ENCODE measurements around the gene KNDC1. TPM values are rescaled to one million over a fixed set of nuclear protein-coding genes. Genes with fewer than 3 reads are reported as not detected.
"Not testable (repeated sequence)": the region's sequence is repeated elsewhere in the genome, so short reads cannot be mapped to it uniquely, and the experiment has no call there.

The KNDC1 gene
- polyA plus RNA-seq, 1 donor (not counting 4 experiments of a cell fraction or from before 2014, with no cell fraction given): 0.20 TPM

GRCh38 chr10:133135116-133135465 is 24.9 kb upstream of the KNDC1 start:
- dilution Hi-C loops (cut with MboI; ENCODE audit: extremely low pct_ligation_motif_present, low sequenced_read_pairs): no loop called here
- Histone ChIP-seq H3K9me3 (ENCODE audit: control insufficient read depth, low read depth, low read length) (peaks cover 5% of the 10 kb centered on the region), H3K4me1 (ENCODE audit: control insufficient read depth, extremely low read depth, insufficient read depth, low read length) (no peaks in the 10 kb centered on the region), H4K20me1 (ENCODE audit: control insufficient read depth, extremely low read depth, insufficient read depth, low read length) (no peaks in the 10 kb centered on the region), H2AFZ (ENCODE audit: control insufficient read depth, low read length) (no peak overlapping the region), H3K9ac (ENCODE audit: control insufficient read depth, extremely low read depth, insufficient read depth, low read length) (no peak overlapping the region), H3K79me2 (ENCODE audit: control insufficient read depth, insufficient read depth, low read length) (no peaks in the 10 kb centered on the region), H3K9me1 (ENCODE audit: control insufficient read depth, extremely low read depth, insufficient read depth, low read length) (no peaks in the 10 kb centered on the region), H3K4me2 (ENCODE audit: control insufficient read depth, extremely low read depth, insufficient read depth, low read depth, low read length) (no peak overlapping the region), H3K27me3 (ENCODE audit: control insufficient read depth, extremely low read depth, insufficient read depth, low read length) (no peaks in the 10 kb centered on the region), H3K27ac (ENCODE audit: control insufficient read depth, insufficient read depth, low read length) (no peak overlapping the region), H3K4me3 (ENCODE audit: control insufficient read depth in 2 of 3, extremely low read depth in 1 of 3, insufficient read depth in 2 of 3, low read depth in 1 of 3, low read length in 3 of 3) (no peak overlapping the region), H3K36me3 (ENCODE audit: control insufficient read depth in 2 of 2, extremely low read depth in 1 of 2, insufficient read depth in 2 of 2, low read length in 2 of 2) (no peaks in the 10 kb centered on the region)
- FAIRE-seq: no peak
- DNase-seq (ENCODE audit: low read depth, low spot score): no peak
- TF ChIP-seq CTCF (optimal IDR thresholded peaks at IDR 0.05 in 1 of 3, IDR thresholded peaks at IDR 0.05 in 1 of 3, conservative IDR thresholded peaks at IDR 0.05 in 1 of 3; ENCODE audit: extremely low read depth in 1 of 3, insufficient read depth in 2 of 3, low read length in 3 of 3): no peak
- no peak for TF ChIP-seq EZH2 (IDR thresholded peaks at IDR 0.05; ENCODE audit: low read length)

- H3K9me3 ChIP-seq (ENCODE audit: control insufficient read depth, low read depth, low read length); H3K27me3 ChIP-seq (ENCODE audit: control insufficient read depth, extremely low read depth, insufficient read depth, low read length); H3K4me3 ChIP-seq (ENCODE audit: control insufficient read depth in 2 of 3, extremely low read depth in 1 of 3, insufficient read depth in 2 of 3, low read depth in 1 of 3, low read length in 3 of 3); H2AFZ ChIP-seq (ENCODE audit: control insufficient read depth, low read length); H3K27ac ChIP-seq (ENCODE audit: control insufficient read depth, insufficient read depth, low read length); H3K79me2 ChIP-seq (ENCODE audit: control insufficient read depth, insufficient read depth, low read length); DNase-seq (ENCODE audit: low read depth, low spot score); H3K4me2 ChIP-seq (ENCODE audit: control insufficient read depth, extremely low read depth, insufficient read depth, low read depth, low read length); H4K20me1 ChIP-seq (ENCODE audit: control insufficient read depth, extremely low read depth, insufficient read depth, low read length); H3K9me1 ChIP-seq (ENCODE audit: control insufficient read depth, extremely low read depth, insufficient read depth, low read length); dilution Hi-C loops (cut with MboI; ENCODE audit: extremely low pct_ligation_motif_present, low sequenced_read_pairs); FAIRE-seq; H3K4me1 ChIP-seq (ENCODE audit: control insufficient read depth, extremely low read depth, insufficient read depth, low read length); H3K36me3 ChIP-seq (ENCODE audit: control insufficient read depth in 2 of 2, extremely low read depth in 1 of 2, insufficient read depth in 2 of 2, low read length in 2 of 2); H3K9ac ChIP-seq (ENCODE audit: control insufficient read depth, extremely low read depth, insufficient read depth, low read length): not testable (repeated sequence)
Observed at GRCh38 chr10:133137486-133138145, 22.4 kb upstream of the KNDC1 start.

GRCh38 chr10:133139551-133140065 is 20.4 kb upstream of the KNDC1 start:
- no peak for FAIRE-seq
- TF ChIP-seq CTCF (optimal IDR thresholded peaks at IDR 0.05 in 1 of 3, IDR thresholded peaks at IDR 0.05 in 1 of 3, conservative IDR thresholded peaks at IDR 0.05 in 1 of 3; ENCODE audit: extremely low read depth in 1 of 3, insufficient read depth in 2 of 3, low read length in 3 of 3): no peak
- no peak for TF ChIP-seq EZH2 (IDR thresholded peaks at IDR 0.05; ENCODE audit: low read length)
- dilution Hi-C loops (cut with MboI; ENCODE audit: extremely low pct_ligation_motif_present, low sequenced_read_pairs): no loop called here

More at GRCh38 chr10:133139551-133140065, 20.4 kb upstream of the KNDC1 start:
- Histone ChIP-seq H3K9me1 (ENCODE audit: control insufficient read depth, extremely low read depth, insufficient read depth, low read length) (no peaks in the 10 kb centered on the region), H2AFZ (ENCODE audit: control insufficient read depth, low read length) (no peak overlapping the region), H3K9me3 (ENCODE audit: control insufficient read depth, low read depth, low read length) (no peaks in the 10 kb centered on the region), H3K9ac (ENCODE audit: control insufficient read depth, extremely low read depth, insufficient read depth, low read length) (no peak overlapping the region), H3K4me1 (ENCODE audit: control insufficient read depth, extremely low read depth, insufficient read depth, low read length) (no peaks in the 10 kb centered on the region), H4K20me1 (ENCODE audit: control insufficient read depth, extremely low read depth, insufficient read depth, low read length) (no peaks in the 10 kb centered on the region), H3K27ac (ENCODE audit: control insufficient read depth, insufficient read depth, low read length) (no peak overlapping the region), H3K36me3 (ENCODE audit: control insufficient read depth in 2 of 2, extremely low read depth in 1 of 2, insufficient read depth in 2 of 2, low read length in 2 of 2) (no peaks in the 10 kb centered on the region), H3K27me3 (ENCODE audit: control insufficient read depth, extremely low read depth, insufficient read depth, low read length) (no peaks in the 10 kb centered on the region), H3K4me2 (ENCODE audit: control insufficient read depth, extremely low read depth, insufficient read depth, low read depth, low read length) (no peak overlapping the region), H3K4me3 (ENCODE audit: control insufficient read depth in 2 of 3, extremely low read depth in 1 of 3, insufficient read depth in 2 of 3, low read depth in 1 of 3, low read length in 3 of 3) (no peak overlapping the region), H3K79me2 (ENCODE audit: control insufficient read depth, insufficient read depth, low read length) (no peaks in the 10 kb centered on the region)
- no peak for DNase-seq (ENCODE audit: low read depth, low spot score)
